Activated T-helper 2 cell treated with anti-CD3 and anti-CD28 coated beads, Interferon-gamma antibody, Interleukin-2, Interleukin-4, amounts not matched to agents 10 μg/mL and 5 μg/mL and 100 μg/mL, durations not matched to agents 14 hours and 24 hours and 36 hours (primary cell): ENCODE data around the gene DENND2A. TPM values are rescaled to one million over a fixed set of nuclear protein-coding genes. Genes with fewer than 3 reads are reported as not detected.

ENCODE experiments used
- DNase-seq: peaks from one replicate; pipeline ENCODE4 v3.0.0; 2021; ENCODE audit warnings: low spot score
- H3K27ac Mint-ChIP-seq: one replicate; pipeline ENCODE4 v1.8.0; 2021; ENCODE audit warnings: mixed read lengths
- H3K27me3 Mint-ChIP-seq: one replicate; pipeline ENCODE4 v1.8.0; 2021; ENCODE audit warnings: low read depth, mixed read lengths
- H3K36me3 Mint-ChIP-seq: one replicate; pipeline ENCODE4 v1.8.0; 2021; ENCODE audit warnings: low read depth, mixed read lengths
- H3K4me1 Mint-ChIP-seq: one replicate; pipeline ENCODE4 v1.8.0; 2021; ENCODE audit warnings: low read depth, mixed read lengths
- H3K4me3 Mint-ChIP-seq: one replicate; pipeline ENCODE4 v1.8.0; 2021; ENCODE audit warnings: low read depth, mild to moderate bottlenecking, moderate library complexity, mixed read lengths
- H3K9me3 Mint-ChIP-seq: one replicate; pipeline ENCODE4 v1.8.0; 2021; ENCODE audit warnings: mixed read lengths
- intact Hi-C: fragments of 100-400 bp; cut with micrococcal nuclease; formaldehyde crosslinking; loops from one replicate; pipeline ENCODE4 v1.15.1; 2023
- total RNA-seq: library from RNA; stranded (reverse); gene quantifications from 2 replicates; pipeline ENCODE4 v1.2.3, GENCODE V29; 2022

The DENND2A gene
- total RNA-seq, 1 donor from 2014 or later = not detected

GRCh38 chr7:140475747-140476333 lies 164.8 kb downstream of the DENND2A start:
- intact Hi-C loops = loop anchor here (2.0 to 5.0 kb wide), 5 partner anchors 34 to 299 kb away; partner anchors contain the start of gene KDM7A
- Mint-ChIP-seq H3K9me3 (no peaks in the 10 kb centered on the region), H3K27ac (peak overlapping the region; percentile 50)

More at GRCh38 chr7:140475747-140476333, 164.8 kb downstream of the DENND2A start:
- Mint-ChIP-seq H3K36me3 (peaks cover 14% of the 10 kb centered on the region), H3K27me3 (no peaks in the 10 kb centered on the region), H3K4me1 (peaks cover 31% of the 10 kb centered on the region), H3K4me3 (peak overlapping the region; percentile 53)
- DNase-seq = no peak

Other genes starting within 250 kb of the DENND2A start
- 98.3 and 105 TPM in 2 replicates for gene SLC37A3, start 242.3 kb downstream of the DENND2A start, total RNA-seq
- 12.5 and 14.5 TPM in 2 replicates for gene RAB19, start 236.8 kb downstream of the DENND2A start, total RNA-seq
- gene MKRN1, start 161.3 kb downstream of the DENND2A start, total RNA-seq = 72.9 and 73.6 TPM in 2 replicates
- 26.3 and 29.9 TPM in 2 replicates for gene ADCK2, start 32.1 kb upstream of the DENND2A start, total RNA-seq
- 172 and 178 TPM in 2 replicates for gene NDUFB2, start 55.9 kb upstream of the DENND2A start, total RNA-seq